Fibroblast of skin of left quadriceps (primary cell): Measurements from ENCODE around the gene PPAN.

Source experiments
- DNase-seq, 2 experiments: peaks; one replicate each; pipeline ENCODE4 v3.0.0-alpha.2; 2013; ENCODE audit warnings: low read depth in 2 of 2

The PPAN gene, protein sequence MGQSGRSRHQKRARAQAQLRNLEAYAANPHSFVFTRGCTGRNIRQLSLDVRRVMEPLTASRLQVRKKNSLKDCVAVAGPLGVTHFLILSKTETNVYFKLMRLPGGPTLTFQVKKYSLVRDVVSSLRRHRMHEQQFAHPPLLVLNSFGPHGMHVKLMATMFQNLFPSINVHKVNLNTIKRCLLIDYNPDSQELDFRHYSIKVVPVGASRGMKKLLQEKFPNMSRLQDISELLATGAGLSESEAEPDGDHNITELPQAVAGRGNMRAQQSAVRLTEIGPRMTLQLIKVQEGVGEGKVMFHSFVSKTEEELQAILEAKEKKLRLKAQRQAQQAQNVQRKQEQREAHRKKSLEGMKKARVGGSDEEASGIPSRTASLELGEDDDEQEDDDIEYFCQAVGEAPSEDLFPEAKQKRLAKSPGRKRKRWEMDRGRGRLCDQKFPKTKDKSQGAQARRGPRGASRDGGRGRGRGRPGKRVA

DNA sequence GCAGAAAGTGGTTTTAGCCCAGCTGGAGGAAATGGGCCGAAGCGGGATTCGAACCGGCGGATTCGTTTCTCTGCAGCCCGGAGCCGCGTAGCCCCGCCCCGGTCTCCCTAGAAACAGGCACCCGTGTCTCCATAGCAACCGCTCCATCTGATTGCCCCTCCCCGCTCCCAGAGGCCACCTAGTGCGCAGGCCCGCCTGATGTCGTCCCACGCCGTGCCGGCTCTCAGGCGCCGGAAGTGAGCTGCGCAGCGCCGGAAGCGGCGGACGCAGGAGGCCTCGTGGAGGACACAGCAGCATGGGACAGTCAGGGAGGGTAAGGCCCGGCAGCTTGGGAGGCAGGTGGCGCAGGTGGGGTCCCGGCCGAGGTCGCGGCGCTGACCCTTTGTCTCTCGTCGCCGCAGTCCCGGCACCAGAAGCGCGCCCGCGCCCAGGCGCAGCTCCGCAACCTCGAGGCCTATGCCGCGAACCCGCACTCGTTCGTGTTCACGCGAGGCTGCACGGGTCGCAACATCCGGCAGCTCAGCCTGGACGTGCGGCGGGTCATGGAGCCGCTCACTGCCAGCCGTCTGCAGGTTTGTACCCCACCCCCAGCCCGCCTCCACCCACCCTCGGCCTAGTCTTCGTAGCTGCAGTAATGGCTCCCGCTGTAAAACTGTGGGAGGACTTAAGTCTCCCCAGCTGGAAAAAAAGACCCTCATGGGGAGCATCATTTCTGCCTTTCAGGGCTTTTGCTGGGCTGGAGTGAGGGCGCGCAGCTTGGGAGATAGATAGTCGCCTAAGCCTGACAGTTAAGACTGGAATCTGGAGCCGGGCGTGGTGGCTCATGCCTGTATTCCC is at the start of gene PPAN:
Gene PPAN (plus strand): TSS at position 263 of the 837 bp plus-strand sequence. CDS start 33 bp downstream, at position 296.
- DNase-seq, result peak; percentile 96

DNA sequence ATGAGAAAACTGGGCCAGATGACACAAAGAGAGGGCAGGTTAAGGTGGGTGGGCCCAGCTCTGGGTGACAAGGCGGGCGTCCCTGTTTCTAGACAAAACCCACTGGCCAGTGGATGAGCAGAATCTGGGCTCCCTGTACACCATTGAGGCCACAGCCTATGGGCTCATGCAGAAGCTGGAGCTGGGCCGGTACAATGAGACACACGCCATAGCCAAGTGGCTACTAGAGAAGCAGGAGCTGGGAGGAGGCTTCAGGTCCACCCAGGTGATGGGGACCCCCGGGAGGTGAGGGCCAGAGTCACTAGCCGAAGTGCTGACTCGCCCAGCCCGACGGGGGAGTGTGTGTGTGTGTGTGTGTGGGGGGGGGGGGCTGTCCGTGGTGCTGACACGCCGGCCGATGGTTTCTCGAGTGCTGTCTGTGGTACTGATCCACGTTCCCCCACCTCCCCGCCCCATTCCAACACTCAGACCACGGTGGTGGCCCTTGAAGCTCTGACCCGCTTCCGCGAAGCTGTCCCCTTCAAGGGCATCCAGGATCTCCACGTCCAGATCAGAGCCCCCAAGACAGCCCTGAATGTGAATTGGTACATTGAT is 44.3 kb upstream of the PPAN start:
- DNase-seq, result no peak

DNA sequence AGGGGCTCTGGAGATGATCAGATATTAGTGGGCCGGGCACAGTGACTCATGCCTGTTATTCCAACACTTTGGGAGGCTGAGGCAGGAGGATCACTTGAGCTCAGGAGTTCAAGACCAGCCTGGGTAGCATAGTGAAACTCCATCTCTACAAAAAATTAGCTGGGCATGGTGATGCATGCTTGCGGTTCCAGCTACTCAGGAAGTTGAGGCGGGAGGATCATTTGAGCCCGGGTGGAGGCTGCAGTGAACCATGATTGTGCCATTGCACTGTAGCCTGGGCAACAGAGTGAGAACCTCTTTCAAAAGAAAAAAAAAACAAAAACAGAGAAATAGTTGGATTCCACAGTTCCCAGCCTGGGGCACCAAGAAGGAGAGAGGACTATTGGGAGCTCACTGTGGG is 38.0 kb upstream of the PPAN start:
- DNase-seq, result no peak

DNA sequence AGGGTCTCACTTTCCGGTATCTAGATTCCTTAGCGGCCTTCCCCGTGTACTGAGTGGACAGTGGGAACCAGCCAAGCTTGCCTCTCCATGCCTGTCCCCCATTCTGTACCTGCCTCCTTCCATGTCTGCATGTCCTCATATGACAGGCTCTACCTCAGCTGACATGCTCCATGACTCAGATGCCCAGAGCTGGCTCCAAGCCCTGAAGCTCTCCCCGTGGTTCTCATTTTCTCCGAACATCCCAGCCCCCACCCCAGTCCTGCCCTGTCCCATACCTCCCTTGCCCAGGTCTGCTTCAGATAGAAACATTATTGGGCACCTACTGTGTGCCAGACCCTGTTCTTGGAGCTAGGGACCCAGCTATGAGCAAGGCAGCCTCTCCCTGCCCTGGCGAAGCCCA is 37.1 kb upstream of the PPAN start:
- DNase-seq, result no peak

DNA sequence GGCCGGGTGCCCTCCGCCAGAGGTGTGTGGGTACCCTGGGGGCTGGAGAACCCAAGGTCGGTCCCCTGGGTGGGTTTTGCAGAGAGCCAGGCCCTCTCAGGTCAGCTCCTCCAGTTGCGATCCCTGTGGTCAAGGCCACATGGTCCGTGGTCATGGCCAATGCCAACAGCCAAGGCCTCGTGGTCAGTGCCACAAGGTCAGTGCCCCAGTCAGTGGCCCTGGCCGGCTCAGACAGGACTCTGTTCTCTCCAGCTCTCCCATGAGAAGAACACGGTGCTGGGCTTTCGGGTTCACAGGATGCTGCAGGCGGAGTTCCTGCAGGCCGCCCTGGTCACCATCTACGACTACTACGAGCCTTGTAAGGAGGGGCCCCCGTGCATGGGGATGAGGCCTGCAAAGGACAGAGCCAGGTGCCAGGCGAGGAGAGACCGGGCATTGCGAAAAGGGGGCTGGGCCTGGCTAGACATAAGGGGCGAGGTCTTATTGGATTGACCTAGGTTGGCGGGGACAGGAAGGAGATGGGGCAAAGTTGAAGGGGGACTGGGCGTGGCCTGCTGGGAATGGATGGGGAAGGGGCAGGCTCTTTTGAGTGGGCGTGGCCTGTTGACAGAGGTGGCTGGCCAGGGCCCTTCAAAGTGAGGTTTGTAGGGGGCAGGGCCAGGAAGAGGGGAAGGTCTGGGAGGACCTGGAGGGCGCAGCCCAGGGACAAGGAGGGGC is 35.3 kb upstream of the PPAN start:
- no peak for DNase-seq

DNA sequence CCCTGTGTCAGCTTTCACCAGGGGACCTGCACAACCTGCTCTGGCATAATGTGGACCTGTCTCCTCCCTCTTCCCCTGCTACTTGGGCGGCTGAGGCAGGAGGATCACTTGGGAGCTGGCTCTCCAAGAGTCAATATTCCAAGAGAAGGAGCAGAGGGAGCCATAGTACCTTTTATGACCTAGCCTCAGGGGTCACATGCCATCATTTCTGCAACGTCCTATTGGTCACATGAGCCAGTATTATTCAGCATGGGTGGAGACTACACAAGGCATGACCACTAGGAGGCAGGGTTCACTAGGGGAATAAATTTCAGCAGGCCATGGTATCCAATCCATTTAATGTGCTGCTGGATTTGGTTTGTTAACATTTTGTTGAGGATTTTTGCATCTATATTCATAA is 32.0 kb upstream of the PPAN start:
- DNase-seq, result no peak

DNA sequence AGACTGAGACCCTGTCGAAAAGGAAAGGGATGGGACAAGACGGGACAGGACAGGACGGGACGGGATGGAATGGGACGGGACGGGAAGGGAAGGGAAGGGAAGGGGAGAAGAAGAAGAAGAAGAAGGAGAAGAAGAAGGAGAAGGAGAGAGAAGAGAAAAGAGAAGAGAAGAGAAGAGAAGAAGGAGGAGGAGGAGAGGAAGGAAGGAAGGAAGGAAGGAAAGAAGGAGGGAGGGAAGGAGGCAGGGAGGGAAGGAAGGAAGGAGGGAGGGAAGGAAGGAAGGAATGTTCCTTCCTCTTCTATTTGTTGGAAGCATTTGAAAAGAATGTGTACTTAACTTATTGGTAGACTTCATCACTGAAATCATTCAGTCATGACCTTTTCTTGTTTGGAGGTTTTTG is 29.6 kb upstream of the PPAN start:
- DNase-seq, result no peak

DNA sequence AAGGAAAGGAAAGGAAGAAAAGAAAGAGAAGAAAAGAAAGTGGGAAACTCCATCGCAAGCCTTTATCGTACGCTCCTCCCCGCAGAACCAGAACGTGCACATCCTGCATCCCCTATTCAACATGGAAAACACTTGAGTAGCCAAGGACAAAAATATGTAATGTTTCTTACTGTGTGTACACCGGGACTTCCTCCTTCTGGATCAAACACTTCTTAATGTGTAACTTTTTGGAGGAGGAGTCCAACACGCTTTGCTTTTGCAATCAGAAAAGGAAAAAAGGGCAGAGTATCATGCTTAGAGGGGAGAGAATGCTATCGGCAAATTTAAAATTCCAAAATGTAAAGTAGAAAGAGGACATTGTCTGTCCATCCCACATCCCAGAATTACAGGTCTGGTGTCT is 27.8 kb upstream of the PPAN start:
- DNase-seq, result no peak

DNA sequence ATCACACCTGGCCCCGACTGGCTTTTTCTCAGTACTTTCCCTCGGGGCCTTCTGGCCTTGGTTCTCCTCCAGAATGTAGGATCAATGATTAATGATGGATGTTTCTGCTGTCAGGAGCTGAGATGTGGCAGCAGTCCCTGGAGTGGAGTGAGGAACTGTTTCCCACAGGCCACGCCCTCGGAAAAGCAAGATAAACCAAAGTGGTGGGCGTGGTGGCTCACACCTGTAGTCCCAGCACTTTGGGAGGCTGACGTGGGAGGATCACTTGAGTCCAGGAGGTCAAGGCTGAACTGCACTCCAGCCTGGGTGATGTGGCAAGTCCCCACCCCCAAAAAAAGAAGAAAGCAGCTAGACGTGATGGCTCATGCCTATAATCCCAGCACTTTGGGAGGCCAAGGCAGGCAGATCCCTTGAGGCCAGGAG is 27.1 kb upstream of the PPAN start:
- DNase-seq, result no peak

DNA sequence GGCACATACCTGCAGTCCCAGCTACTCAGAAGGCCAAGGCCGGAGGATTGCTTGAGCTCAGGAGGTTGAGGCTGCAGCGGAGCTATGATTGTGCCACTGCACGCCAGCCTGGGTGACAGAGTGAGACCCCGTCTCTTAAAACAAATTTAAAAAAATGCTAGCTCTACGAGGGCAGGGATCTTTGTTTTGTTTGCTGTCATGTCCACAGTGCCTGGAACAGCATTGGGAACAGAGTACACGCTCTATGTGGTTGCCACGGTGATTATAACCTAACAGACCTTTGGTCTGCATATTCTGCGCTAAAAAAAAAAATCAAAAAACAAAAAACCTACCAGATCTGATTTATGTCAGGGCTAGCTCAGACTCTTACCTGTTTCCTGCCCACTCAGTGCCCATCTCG is 22.3 kb upstream of the PPAN start:
- DNase-seq, result no peak

DNA sequence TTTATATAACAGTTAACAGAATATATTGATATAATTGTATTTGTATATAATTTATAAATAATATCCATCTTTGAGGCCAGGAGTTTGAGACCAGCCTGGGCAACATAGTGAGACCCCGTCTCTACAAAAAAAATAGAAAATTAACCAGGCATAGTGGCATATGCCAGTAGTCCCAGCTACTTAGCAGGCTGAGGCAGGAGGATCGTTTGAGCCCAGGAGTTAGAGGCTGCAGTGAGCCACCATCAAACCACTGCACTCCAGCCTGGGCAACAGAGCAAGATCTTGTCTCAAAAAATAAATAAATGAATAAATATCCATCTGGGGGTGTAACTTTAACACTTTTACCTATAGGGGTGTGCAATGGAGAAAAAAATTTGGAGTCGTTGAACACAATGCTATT is 21.4 kb upstream of the PPAN start:
- no peak for DNase-seq

DNA sequence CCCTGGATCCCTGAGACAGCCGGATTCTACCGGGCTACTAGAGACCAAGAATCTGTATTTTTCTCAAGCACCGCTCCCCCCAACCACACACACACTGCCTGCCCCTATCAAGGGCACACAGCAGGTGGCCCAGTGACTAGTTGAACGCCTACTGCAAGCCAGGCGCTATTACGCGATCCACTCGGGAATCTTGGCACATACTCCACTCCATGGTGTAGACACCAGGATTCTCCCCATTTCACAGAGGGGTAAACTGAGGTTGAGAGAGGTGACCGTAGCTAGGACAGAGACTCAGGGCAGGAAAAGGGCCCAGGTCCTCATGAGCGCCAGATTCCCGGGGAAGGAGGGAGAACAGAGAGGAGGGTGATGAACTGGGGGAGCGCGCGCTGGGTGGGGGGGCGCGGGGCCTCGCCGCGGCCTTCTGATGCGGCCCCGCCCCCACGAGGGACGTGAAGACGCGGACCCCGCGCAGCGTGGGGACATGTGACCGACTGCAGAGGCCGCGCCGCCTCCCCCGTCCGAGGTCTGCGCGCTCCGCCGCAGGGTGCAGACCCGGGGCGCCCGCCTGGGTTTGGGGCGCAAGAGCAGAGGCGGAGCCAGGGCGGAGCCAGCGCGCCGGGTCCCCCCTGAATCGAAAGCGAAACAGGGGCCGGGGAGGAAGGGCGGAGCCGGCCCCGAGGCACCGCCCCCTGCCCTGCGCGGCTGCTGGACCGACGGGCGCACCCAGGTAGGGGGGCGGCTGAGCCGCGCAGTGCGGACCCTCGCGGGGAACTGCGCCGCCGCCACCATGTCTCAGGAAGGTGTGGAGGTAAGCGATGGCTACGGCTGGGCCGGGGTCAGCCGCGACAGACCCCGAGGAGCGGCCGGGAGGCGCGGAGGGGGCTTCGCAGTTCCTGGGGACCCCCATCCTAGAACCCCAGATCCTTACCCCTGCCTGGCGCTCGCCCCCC is 20.2 kb upstream of the PPAN start, which contains the start of gene SHFL:
Gene SHFL (plus strand): TSS at position 677 of the 950 bp plus-strand sequence. CDS start 111 bp downstream, at position 788.
- DNase-seq, result peak; percentile 29 to 32

DNA sequence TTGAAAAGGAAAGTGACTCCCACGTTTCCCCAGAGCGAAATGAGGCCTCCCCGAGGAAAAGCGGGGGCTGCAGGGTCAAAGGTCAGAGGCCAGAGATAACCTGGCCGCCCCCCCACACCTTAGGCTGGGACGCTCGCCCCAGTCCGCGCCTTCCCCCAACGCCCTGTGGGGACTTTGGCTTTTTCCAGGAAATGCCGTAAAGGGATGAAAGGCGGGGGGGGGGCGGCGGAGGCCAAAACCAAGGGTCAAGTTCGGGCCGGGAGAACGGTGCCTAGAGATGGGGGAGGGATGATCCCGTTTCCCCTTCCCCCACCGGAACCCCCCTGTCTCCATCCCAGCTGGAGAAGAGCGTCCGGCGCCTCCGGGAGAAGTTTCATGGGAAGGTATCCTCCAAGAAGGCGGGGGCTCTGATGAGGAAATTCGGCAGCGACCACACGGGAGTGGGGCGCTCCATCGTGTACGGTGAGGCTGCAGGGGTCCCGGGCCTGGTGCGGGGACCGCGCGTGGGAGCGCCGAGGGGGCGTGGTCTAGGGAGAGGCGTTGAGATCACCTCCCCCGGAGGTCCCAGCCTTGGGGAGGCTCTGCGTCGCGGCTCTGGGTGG is 19.5 kb upstream of the PPAN start:
- DNase-seq, result no peak

DNA sequence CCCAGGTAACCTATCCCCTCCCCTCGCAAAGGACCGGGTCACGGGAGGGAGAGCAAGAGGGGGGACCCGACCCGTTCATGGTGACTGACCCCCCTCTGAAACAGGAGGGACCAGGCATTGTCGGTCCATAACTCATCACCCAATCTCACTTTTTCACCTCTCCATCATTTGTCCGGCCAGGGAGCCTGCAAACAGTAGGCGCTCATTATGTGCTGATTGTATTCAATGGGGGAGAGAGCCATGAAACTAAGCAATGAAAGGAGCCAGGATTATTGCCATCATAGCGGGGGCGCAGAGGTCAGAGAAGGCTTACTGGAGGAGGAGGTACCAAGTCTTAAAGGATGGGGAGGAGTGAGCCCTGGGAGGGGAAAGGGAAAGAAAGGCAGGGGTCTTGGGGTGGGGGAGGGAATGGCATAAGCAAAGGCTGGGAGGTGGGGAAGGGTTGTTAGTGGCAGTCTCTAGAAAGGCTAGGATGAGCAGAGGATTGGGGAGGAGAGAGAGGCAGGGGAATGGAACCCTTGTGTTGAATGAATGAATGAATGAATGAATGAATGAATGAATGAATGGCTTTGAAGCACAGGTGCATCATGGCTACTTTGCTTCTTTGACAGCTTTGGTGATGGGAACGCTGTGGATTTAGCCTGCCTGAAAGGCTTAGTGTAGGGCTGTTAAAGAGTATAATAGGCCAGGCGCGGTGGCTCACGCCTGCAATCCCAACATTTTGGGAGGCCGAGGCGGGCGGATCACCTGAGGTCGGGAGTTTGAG is 18.7 kb upstream of the PPAN start:
- no peak for DNase-seq

DNA sequence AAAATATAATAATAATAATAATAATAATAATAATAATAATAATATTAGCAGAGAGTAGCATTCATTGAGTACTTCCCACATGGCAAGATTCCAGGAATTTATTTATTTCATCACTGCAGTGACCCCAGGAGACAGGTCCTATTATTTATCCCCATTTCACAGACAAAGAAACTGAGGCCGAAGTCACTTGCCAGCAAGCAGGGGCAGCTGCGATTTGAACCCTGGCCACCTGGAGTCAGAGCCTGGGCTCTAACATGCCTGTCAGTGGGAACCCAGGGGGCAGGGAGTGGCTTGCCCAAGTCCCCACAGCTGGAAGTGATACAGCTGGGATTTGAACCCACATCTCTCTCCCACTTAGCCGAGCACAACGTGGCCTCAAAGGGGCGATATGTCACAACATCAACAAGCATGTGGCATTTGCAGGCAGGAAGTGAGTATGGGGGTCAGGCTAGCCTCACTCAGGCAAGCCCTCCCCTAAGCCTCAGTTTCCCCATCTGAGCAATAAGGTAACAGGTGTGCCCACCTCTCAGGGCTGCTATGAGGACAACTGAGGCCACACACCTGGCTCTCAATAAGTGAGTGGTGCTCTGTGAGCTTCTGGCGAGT is 17.1 kb upstream of the PPAN start:
- DNase-seq, result no peak

DNA sequence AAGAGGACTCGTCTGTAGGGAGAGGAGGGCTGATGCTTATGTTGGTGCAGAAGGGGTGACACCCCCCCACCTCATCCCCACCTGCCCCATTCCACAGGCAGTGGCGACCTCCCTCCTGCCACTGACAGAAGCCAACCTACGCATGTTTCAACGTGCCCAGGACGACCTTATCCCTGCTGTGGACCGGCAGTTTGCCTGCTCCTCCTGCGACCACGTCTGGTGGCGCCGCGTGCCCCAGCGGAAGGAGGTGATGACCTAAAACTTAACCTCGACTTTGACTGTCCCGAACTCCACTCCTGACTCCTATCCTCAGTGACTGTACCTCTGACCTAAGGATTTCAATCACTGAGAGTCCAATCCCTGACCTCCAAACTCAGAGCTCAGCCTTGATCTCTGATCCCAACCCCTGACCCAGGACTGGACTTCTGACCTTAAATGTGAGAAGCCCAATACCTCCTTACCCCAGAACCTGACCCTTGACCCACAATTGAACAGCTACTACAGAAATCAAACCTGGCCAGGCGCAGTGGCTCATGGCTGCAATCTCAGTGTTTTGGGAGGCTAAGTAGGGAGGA is 16.3 kb upstream of the PPAN start:
- DNase-seq, result no peak

DNA sequence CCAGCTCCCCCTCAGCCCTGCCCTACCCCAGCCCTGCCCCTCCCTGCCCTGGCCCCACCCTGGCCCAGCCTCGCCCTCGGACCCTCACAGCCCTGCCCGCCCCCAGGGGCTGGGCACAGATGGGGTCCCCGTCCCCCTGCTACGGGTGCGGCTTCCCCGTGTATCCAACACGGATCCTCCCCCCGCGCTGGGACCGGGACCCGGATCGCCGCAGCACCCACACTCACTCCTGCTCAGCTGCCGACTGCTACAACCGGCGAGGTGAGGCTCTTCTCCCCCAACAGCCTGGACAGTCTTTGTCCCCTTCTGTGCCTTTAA is 14.8 kb upstream of the PPAN start:
- no peak for DNase-seq

DNA sequence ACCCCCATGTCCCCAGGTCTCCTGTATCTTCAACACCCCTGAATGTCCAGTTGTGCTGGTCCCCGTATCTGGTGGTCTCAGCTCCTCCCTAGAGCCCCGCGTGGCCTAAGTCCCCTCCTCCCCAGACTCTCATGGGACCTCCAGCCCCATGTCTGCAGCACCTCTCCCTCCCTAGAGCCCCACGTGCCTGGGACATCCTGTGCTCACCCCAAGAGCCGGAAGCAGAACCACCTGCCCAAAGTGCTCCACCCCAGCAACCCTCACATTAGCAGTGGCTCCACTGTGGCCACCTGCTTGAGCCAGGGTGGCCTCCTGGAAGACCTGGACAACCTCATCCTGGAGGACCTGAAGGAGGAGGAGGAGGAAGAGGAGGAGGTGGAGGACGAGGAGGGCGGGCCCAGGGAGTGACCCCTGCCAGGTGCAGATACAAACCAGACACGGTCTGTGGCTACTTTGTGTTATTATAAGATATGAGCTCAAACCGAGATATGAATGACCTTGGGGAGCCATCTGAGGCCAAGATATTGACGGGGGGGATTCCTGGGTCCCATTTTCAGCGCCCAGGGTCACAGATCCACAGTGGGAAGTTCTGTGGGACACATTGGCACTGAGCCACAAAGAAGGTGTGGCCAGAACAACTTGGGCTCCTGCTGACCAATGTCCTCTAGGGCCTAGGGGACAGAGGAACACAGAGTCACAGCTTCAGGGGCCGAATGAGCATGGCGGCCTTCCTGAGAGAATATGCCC is 14.1 kb upstream of the PPAN start:
- DNase-seq, result no peak
